M059J (cell line): Measurements from ENCODE around the gene C2orf92. TPM values are rescaled to one million over a fixed set of nuclear protein-coding genes. Genes with fewer than 3 reads are reported as not detected.

Experiments
- DNase-seq: peaks from one replicate; pipeline ENCODE4 v3.0.0-alpha.2; 2012; ENCODE audit warnings: low read depth
- total RNA-seq: library from RNA; depleted of rRNA; stranded (reverse); fragments of >200 nt; shearing (Covaris generic); gene quantifications from 2 replicates; pipeline ENCODE4 v1.2.3, GENCODE V29; 2014; rRNA removed

C2orf92 gene
- total RNA-seq, 1 experiment from 2014 or later: 1.1 TPM

GRCh38 chr2:97745474-97746174 lies 76.1 kb downstream of the C2orf92 start:
- no peak for DNase-seq

GRCh38 chr2:97747285-97747684 lies 77.8 kb downstream of the C2orf92 start:
- no peak for DNase-seq

GRCh38 chr2:97747716-97748115 lies 78.2 kb downstream of the C2orf92 start:
- DNase-seq: no peak

- no peak for DNase-seq
These were observed 80.1 kb downstream of the C2orf92 start for GRCh38 chr2:97749581-97749980.

GRCh38 chr2:97750017-97750416 lies 80.5 kb downstream of the C2orf92 start:
- no peak for DNase-seq

GRCh38 chr2:97751752-97752151 lies 82.2 kb downstream of the C2orf92 start:
- peak; percentile 59 for DNase-seq

Other genes starting within 250 kb of the C2orf92 start
- gene ANKRD36B, start 79.8 kb upstream of the C2orf92 start, total RNA-seq: 1.4 and 4.8 TPM in 2 replicates
- gene COX5B, start 23.7 kb upstream of the C2orf92 start, total RNA-seq: 433 and 603 TPM in 2 replicates
- gene ACTR1B, start 5.7 kb upstream of the C2orf92 start, total RNA-seq: 39.4 and 52.6 TPM in 2 replicates
- gene ZAP70, start 43.9 kb downstream of the C2orf92 start, total RNA-seq: not detected in 2 replicates